NCI-H2081 (cell line): ENCODE data around the gene TMEM176A.

ENCODE experiments used
- DNase-seq, 2 experiments: peaks; one replicate each; lab custom pipeline; 2025; lab: John Stamatoyannopoulos, UW

TMEM176A gene

DNA sequence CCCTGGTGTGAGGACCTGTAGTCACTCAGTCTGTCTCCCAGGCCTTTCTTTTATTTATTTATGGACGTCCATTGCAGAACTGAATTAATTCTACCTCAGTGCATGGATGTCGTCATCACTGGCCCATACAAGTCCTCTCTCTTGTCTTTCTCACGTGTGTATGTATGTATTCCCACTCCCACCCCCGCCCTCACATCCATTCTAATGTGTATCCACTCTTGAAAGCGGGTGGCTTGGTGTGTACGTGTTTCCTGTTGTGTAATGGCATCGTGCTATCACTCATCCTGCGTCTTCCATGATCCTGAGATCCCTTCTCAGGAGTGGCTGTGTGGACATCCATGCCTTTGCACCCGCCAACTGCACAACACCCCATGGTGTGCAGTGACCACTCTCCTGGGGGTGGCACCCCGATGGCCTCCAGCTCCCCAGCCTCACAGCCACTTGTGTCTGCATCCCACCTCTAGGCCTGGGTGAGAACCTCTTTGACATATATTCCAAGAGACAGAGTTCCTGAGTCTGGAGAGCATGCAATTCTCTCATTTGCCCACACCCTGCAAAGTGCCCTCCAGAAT lies 48.7 kb downstream of the TMEM176A start:
- DNase-seq = no peak

GRCh38 chr7:150850273-150850672 lies 49.7 kb downstream of the TMEM176A start:
- DNase-seq = no peak

- DNase-seq = no peak
Measured at GRCh38 chr7:150851492-150852370, 51.2 kb downstream of the TMEM176A start.

GRCh38 chr7:150852371-150852905 lies 51.9 kb downstream of the TMEM176A start, which contains the start of gene AOC1:
TSS of gene AOC1 (plus strand) at chr7:150852517. CDS start at chr7:150856471, 3,954 bp downstream.
- DNase-seq = no peak

- DNase-seq = no peak
Measured at GRCh38 chr7:150854066-150855000, 53.8 kb downstream of the TMEM176A start.
